Myocyte (in vitro differentiated cells): Measurements from ENCODE around the gene IKZF1. TPM values are rescaled to one million over a fixed set of nuclear protein-coding genes. Genes with fewer than 3 reads are reported as not detected.

ENCODE experiments used
- DNase-seq: peaks from one replicate; pipeline ENCODE4 v3.0.0-alpha.2; 2012; ENCODE audit warnings: low read depth
- total RNA-seq: library from RNA; depleted of rRNA; stranded (reverse); fragments of >200 nt; gene quantifications from 2 replicates; pipeline ENCODE4 v1.2.3, GENCODE V29; 2014

Gene IKZF1
- total RNA-seq, 1 donor from 2014 or later, result not detected

GRCh38 chr7:50282813-50283605 is 21.5 kb upstream of the IKZF1 start:
- DNase-seq, result no peak

DNA sequence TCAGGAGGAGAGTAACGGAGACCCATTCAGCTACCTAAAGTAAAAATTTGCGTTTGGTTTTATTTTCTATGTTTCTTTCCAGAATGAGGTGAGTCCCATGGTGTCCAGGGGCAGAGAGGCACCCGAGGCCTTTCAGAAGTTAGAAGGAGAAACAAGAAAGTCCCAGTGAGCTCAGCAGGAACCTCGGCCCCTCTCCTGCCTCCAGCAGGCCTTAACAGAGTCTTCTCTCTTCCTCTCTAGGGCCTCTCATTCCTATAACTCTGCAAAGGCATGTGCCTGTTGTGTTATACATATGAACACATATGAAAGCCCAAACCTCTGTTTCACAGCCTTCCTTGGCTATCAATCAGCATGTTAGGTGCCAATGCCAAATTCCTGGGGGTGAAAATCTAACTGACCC is 20.8 kb upstream of the IKZF1 start:
- DNase-seq, result no peak

GRCh38 chr7:50284296-50284695 is 20.2 kb upstream of the IKZF1 start:
- no peak for DNase-seq

DNA sequence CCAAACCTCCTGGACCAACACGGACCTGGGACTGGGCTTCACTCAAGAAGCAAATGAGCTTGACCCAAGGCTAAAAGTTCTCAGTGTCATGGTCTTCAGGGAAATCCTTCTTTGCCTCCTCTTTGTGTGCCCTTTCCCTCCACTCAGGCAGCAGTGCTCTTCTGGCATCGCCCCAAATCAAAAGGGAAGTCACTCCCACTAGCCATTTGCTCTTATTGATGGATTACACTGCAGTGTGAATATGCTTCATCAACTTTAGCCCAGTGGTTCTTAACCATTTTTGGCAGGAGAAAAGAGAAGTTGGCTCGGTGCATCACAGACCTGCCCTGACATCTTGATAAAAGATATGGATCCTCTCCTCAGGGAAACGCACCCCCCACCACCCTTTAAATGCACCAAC is 19.2 kb upstream of the IKZF1 start:
- no peak for DNase-seq

DNA sequence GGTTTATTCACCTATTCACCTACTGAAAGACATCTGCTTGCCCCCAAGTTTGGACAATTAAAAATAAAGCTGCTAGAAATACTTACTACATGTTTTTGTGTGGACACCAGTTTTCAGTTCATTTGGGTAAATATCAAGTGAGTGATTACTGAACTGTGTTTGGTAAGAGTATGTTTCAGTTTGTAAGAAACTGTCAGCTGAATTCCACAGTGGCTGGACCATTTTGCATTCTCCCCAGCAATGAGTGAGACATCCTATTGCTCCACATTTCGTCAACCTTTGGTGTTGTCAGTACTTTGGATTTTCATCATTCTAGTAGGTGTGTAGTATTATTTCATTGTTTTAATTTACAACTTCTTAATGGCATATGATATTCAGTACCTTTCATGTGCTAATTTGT is 17.4 kb upstream of the IKZF1 start:
- DNase-seq, result no peak

- DNase-seq, result no peak
These were observed 12.3 kb upstream of the IKZF1 start for GRCh38 chr7:50292165-50292757.

DNA sequence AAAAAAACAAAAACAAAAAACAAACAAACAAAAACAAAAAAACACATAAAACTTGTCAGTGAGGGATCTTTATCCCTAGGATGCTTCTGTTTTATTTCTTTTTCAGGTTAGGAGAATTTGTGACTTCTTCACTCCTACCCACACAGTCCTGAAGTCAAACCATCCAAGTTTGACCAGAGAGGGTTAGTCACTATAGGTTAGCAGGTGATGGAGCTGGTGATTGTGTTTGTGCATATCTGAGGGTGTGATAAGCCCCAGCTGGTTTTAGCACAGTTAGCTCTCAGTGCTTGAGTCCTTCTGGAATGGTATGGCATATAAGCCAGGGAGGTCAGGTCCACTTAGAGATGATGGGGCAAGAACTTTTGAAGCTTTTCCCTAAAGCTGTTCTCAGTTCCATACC is 11.8 kb upstream of the IKZF1 start:
- no peak for DNase-seq

- no peak for DNase-seq
These were observed 10.9 kb upstream of the IKZF1 start for GRCh38 chr7:50293509-50294179.

- no peak for DNase-seq
These were observed 9.4 kb upstream of the IKZF1 start for GRCh38 chr7:50295133-50295532.

- DNase-seq, result no peak
These were observed 7.7 kb upstream of the IKZF1 start for GRCh38 chr7:50296799-50297198.

GRCh38 chr7:50298811-50299562 is 5.5 kb upstream of the IKZF1 start:
- DNase-seq, result no peak

DNA sequence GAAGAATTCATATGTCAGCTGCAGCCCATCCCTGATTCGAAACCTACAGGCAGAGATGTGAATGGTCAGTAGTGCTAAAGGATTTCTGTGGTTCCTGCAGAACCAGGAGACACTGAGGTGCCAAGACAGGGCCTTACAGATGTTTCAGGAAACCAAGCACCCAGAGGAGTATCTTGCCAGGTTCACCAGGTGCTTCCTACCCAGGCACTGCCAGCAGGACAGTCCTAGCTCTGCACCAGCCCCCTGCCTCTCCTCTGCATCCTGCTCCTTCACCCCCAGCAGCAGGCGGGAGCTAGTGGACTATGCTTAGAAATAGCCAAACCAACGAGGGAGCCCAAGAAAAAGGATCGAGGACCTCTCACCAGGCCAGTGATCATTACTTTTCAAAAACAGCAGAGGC is 4.2 kb upstream of the IKZF1 start:
- no peak for DNase-seq

DNA sequence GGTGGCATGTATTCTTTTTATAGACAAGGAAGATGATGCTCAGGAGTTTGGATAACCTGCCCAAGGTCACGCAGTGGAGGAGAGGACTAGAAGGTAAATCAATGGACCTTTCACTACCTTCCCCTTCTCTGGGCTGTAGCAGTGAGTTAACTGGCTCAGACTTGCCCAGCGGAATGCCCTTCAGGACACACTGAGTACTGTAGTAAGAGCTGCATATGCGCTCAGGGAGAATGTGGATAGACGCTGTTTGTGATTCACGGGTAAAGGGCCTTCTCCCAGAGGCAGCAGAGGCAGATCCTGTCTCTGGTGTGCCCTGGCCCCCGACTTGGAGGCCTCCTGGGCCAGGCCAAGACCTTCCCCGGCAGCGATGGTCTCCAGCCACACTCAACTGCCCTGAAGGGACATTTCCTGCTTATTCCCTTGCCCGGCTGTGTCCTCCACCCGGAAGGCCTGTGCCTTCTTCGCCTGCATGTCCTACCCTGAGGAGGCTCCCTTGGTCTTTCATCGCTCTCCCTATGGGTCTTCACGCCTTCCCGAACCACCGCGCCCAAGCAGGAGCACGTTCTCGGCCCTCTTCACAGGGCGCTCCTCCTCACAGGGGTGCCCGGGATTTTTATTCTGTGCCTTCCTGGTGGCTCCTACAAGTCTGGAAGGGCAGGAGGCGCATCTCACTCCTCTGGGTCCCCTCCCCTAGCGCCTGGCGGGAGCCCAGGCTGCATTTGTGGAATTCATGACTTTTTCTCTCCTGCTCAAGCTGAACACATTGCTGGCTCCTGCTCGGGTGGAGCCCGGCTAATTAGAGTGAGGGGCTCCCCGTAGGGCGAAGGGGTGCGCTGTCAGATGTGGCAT is 1.8 kb upstream of the IKZF1 start:
- DNase-seq, result no peak

DNA sequence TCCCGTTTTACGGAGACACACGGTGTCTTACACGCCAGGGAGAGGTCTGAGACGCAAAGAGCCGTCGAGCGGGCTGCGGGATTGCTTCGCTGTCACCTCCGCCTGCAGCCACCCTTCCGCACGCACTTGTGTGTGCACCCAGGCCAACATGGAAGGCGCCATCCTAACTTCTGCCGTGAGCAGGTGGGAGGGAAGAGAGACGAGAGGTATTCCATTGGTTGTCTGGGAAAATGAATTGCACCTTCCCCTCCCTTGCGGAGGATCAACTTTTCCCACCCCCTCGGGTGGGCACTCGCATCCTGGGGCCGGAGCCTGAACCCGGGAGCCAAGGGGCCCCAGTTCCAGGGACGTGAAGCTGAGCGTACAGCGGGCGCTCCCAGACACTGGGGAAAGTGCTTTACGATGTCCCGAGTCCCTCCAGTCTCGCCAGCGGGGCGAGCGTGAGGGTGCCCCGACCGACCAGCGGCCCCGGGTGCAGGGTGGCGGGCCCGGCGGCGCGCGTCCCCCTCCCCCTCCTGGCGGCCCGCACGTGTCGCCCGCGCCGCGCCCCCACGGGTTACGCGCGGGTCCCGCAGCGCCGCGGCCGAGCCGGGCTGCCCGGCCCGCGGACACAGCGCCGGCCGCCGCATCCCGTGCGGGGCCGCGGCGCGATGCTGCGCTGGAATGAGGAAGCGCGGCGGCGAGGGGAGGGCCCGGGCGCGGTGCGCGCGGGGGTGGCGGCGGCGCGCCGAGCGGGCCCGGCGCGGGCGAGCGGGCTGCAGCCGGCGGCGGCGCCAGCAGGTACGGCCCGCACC is 984 bp upstream of the IKZF1 start:
- DNase-seq, result no peak

DNA sequence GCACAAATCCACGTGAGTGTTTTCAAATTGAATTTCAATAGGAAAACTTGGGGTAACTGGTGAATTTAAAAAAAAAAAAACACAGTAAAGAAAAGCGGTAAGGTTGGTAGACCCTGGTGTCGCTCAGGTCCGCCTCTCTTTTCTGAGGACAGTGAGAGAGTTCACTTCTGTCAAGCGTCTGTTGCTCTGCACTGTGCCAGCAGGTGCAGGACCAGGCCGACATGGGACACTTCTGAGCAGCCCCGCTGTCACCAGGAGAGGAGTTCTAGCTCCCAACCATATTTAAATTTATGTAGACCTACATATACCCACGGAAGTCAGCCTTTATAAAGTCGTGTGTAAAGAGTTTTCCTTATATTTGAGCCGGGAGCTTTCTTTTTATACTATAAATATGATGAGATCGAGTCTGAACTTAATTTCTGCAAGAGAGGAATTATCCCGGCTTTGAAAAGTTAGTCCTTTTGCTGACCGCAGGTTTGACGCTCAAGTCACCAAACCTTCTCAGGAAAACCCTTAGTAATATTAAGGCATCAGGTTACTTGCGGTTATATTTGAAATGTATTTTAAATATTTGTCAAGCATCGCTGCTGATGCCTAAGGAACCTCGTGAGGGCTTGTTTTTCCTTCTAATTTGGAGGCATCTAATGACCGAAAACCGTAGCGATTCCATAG is 531 bp downstream of the IKZF1 start:
- no peak for DNase-seq

GRCh38 chr7:50305583-50306493 is 1.3 kb downstream of the IKZF1 start:
- no peak for DNase-seq

DNA sequence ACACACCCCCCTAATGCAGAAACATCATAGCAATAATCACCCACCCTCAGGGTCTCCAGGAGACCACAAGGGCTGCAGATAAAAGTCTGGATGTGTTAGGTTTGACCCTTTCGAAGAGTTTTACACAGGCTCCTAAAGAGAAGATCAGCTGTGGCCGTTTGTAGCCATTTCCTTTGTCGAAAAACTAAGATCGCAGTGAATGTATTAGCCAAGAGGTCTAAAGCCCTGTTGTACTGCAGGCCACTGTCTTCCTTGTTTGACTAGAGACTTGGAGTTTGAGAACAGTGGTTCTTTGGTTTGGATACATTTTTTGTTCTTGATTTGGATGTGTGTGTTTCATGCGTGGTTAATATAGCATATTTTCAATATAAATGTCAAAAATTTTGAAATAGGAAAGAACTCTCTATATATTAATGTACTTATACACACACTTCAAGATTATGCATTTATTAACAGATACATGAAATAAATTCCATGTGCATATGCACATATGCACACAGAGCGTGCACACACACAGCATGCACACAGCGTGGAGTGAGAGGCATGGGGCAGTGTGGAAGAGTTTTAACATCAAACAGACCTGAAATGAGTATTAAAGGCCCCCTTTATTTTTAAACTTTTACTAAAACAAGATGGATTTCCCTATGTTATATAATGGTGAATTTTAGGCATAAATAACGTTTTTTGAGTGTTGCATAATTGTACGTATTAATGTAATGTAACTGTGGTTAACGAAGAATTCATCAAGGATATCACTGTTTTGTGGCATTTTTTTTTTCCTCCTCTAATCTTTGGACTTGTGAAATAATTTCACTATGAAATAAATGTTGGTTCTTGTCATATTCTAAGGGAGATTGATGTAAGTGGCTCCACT is 2.2 kb downstream of the IKZF1 start:
- no peak for DNase-seq
